Activated CD4-positive, alpha-beta T cell treated with anti-CD3 and anti-CD28 coated beads for 36 hours (primary cell): ENCODE results near the gene CD226. TPM values are rescaled to one million over a fixed set of nuclear protein-coding genes. Genes with fewer than 3 reads are reported as not detected.

ENCODE experiments used
- ATAC-seq: fragments of 200-7000 bp; cut with Tn5 transposase; one replicate; pipeline ENCODE4 v1.10.0; 2021; ENCODE audit warnings: mild to moderate bottlenecking, moderate library complexity
- CTCF ChIA-PET: fragments of 350-600 bp; sonication (Branson Sonifier 250); formaldehyde crosslinking; loops from one replicate; lab custom pipeline; 2021; ENCODE audit warnings: antibody characterized with exemption; lab: Charles Lee
- POLR2A ChIA-PET: fragments of 350-600 bp; sonication (Branson Sonifier 250); formaldehyde crosslinking; loops from one replicate; lab custom pipeline; 2021; ENCODE audit warnings: antibody characterized with exemption, inconsistent platforms; lab: Charles Lee
- DNase-seq: peaks from one replicate; pipeline ENCODE4 v3.0.0-alpha.2; 2020
- H3K27ac Mint-ChIP-seq: one replicate; pipeline ENCODE4 v1.8.0; 2021; ENCODE audit warnings: mixed read lengths
- H3K27me3 Mint-ChIP-seq: one replicate; pipeline ENCODE4 v1.8.0; 2021; ENCODE audit warnings: mixed read lengths
- H3K36me3 Mint-ChIP-seq: one replicate; pipeline ENCODE4 v1.8.0; 2021; ENCODE audit warnings: low read depth, mixed read lengths
- H3K4me1 Mint-ChIP-seq: one replicate; pipeline ENCODE4 v1.8.0; 2021; ENCODE audit warnings: mixed read lengths
- H3K4me3 Mint-ChIP-seq: one replicate; pipeline ENCODE4 v1.8.0; 2021; ENCODE audit warnings: mild to moderate bottlenecking, moderate library complexity, mixed read lengths
- H3K9me3 Mint-ChIP-seq: one replicate; pipeline ENCODE4 v1.8.0; 2021; ENCODE audit warnings: low read depth, mixed read lengths
- intact Hi-C, 2 experiments: fragments of 100-400 bp; cut with DNase I in 1 of 2; cut with micrococcal nuclease in 1 of 2; formaldehyde crosslinking; loops; one replicate each; pipeline versions ENCODE4 v1.14.2 to v1.15.1; 2022 to 2024; cut with DNase I, micrococcal nuclease
- total RNA-seq, 2 experiments: library from RNA; stranded (reverse); gene quantifications; one replicate each; pipeline ENCODE4 v1.2.3, GENCODE V29; 2021

The CD226 gene
- total RNA-seq, 2 experiments from 2014 or later = 53.3 to 56.9 TPM

DNA sequence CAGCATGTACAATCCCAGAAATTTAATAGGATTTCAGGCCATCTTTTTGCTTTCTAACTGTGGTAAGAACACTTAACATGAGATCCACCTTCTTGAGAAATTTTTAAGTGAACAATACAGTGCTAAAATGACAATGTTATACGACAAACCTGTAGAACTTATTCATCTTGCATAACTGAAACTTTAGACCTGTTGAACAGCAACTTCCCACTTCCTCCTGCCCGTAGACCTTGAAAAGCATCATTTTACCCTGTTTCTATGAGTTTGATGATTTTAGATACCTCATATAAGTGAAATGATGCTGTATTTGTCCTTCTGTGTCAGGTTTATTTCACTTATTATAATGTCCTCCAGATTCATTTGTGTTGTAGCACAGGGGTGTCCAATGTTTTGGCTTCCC, 128.2 kb downstream of the CD226 start:
- no peak overlapping the region for H3K27ac Mint-ChIP-seq
- DNase-seq (no peak), ATAC-seq (no peak)
- ChIA-PET CTCF (no interaction called here), POLR2A (no interaction called here)
- intact Hi-C loops = no loop called here
- peaks cover 2% of the 10 kb centered on the region for H3K9me3 Mint-ChIP-seq
- H3K27me3 Mint-ChIP-seq = no peaks in the 10 kb centered on the region
- H3K36me3 Mint-ChIP-seq = peaks cover 28% of the 10 kb centered on the region
- H3K4me3 Mint-ChIP-seq = no peak overlapping the region
- no peaks in the 10 kb centered on the region for H3K4me1 Mint-ChIP-seq

DNA sequence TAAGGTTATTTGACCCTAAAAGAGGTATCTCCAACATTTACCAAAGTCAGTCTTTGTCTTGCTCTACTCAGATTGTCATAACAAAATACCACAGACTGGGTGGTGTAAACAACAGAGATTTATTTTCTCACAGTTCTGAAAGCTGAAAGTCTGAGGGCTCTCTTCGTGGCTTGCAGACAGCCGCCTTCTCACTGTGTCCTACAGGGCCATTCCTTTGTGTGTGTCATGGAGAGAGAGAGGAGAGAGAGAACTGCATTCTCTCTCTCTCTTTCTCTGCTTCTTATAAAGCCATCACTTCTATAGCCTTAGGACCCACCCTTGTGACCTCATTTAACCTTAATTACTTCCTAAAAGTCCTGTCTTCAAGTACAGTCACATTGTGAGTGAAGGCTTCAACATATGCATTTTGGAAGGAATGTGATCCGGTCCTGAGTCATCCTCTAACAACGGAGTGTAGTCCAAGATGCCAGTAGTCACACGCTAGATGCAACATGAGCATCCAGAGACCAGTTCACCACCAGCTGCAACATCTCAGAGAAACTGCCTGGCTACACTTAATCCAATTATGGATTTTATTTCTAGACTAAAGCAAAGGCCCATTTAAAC, 130.2 kb downstream of the CD226 start:
- intact Hi-C loops = no loop called here
- ATAC-seq = no peak
- ChIA-PET POLR2A (no interaction called here), CTCF (interaction anchor here (0.8 kb wide), 1 partner anchor 247 kb away, joined by 3 read pairs; no protein-coding TSS in a partner anchor)
- H3K4me3 Mint-ChIP-seq = no peak overlapping the region
- no peak overlapping the region for H3K27ac Mint-ChIP-seq
- peaks cover 29% of the 10 kb centered on the region for H3K36me3 Mint-ChIP-seq
- H3K4me1 Mint-ChIP-seq = no peaks in the 10 kb centered on the region
- no peak for DNase-seq
- no peaks in the 10 kb centered on the region for H3K27me3 Mint-ChIP-seq
- no peaks in the 10 kb centered on the region for H3K9me3 Mint-ChIP-seq

GRCh38 chr18:69814861-69815385, 132.8 kb downstream of the CD226 start:
- ChIA-PET POLR2A (no interaction called here), CTCF (no interaction called here)
- H3K27ac Mint-ChIP-seq = no peak overlapping the region
- no peak for ATAC-seq
- H3K4me1 Mint-ChIP-seq = no peaks in the 10 kb centered on the region
- peaks cover 20% of the 10 kb centered on the region for H3K36me3 Mint-ChIP-seq
- no peak for DNase-seq
- H3K27me3 Mint-ChIP-seq = no peaks in the 10 kb centered on the region
- intact Hi-C loops = no loop called here
- no peak overlapping the region for H3K4me3 Mint-ChIP-seq
- H3K9me3 Mint-ChIP-seq = peaks cover 4% of the 10 kb centered on the region

- CTCF ChIA-PET = no interaction called here
- Mint-ChIP-seq H3K27me3 (no peaks in the 10 kb centered on the region), H3K4me3 (no peak overlapping the region), H3K36me3 (peaks cover 18% of the 10 kb centered on the region), H3K27ac (no peak overlapping the region), H3K4me1 (no peaks in the 10 kb centered on the region), H3K9me3 (peaks cover 4% of the 10 kb centered on the region)
- POLR2A ChIA-PET = no interaction called here
- intact Hi-C loops = no loop called here
- ATAC-seq (no peak), DNase-seq (no peak)
These were observed 134.1 kb downstream of the CD226 start for GRCh38 chr18:69813559-69813958.

DNA sequence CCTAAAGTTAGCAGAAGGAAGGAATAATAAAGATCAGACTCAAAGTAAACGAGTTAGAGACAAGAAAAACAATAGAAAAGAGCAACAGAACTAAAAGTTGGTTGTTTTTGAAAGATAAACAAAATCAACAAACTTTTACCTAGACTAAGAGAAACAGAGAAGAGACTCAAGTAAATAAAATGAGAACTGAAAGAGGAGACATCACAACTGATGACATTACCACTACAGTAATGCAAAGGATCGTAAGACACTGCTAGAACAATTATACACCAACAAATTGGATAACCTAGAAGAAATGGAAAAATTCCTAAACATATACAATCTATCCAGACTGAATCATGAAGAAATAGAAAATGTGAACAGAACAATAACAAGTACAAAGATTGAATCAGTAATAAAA, 139.3 kb downstream of the CD226 start:
- ChIA-PET CTCF (no interaction called here), POLR2A (no interaction called here)
- Mint-ChIP-seq H3K4me1 (no peaks in the 10 kb centered on the region), H3K9me3 (peaks cover 4% of the 10 kb centered on the region), H3K36me3 (peaks cover 11% of the 10 kb centered on the region), H3K27me3 (no peaks in the 10 kb centered on the region), H3K4me3 (no peak overlapping the region), H3K27ac (no peak overlapping the region)
- intact Hi-C loops = loop anchor here in 1 of 2 experiments (10.0 kb wide), 1 partner anchor 564 kb away; no protein-coding TSS in a partner anchor
- ATAC-seq = no peak
- no peak for DNase-seq

- intact Hi-C loops = loop anchor here in 1 of 2 experiments (10.0 kb wide), 1 partner anchor 560 kb away; no protein-coding TSS in a partner anchor
- ChIA-PET CTCF (no interaction called here), POLR2A (no interaction called here)
- Mint-ChIP-seq H3K36me3 (peaks cover 2% of the 10 kb centered on the region), H3K27ac (no peak overlapping the region), H3K4me3 (no peak overlapping the region), H3K9me3 (no peaks in the 10 kb centered on the region), H3K4me1 (no peaks in the 10 kb centered on the region), H3K27me3 (no peaks in the 10 kb centered on the region)
- DNase-seq = no peak
- no peak for ATAC-seq
These were observed 142.7 kb downstream of the CD226 start for GRCh38 chr18:69804776-69805501.
